ENCODE measurements around the gene EIF4G2. TPM values are rescaled to one million over a fixed set of nuclear protein-coding genes. Genes with fewer than 3 reads are reported as not detected.

The EIF4G2 gene
- total and polyA plus RNA-seq, 10 of the 15 experiments (the other 5 are each of a cell fraction or from before 2014, with no cell fraction given), result 210 to 1,104 (median 713) TPM

DNA sequence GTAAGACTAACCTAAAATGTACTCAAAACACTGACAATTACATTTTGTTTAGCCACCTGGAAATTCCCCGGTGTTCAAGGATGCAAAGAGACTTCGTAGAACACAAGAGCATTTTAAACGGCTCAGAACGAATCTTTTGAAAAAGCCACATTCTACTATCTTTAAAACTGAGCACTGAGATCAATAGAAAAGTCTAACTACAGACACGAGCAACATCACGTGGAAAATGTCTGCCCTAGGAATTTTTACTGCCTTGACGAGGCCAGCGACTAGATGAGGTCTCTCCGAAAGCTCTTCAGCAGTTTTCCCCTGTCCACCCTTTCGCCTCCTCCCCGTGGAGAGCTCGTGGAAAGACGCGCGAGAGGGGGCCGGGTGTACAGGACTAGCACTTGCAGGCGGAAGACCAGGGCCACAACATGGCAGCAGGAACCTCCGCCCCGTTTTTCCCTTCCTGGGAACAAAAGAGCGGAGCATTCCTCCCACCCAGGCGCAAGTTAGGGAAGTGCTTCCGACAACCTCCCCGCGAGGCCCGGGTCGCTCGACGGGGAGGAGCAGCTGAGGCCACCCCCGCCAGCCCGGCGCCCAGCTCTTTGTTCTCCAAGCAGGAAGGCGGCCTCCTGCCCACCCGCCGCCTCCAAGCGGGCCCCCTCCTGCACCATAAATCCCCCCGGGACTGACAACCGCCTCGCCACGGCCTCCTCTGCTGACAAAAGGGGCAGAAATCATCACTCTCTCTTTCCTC lies 1.1 kb downstream of the EIF4G2 start:
- BruUV-seq (replicated peaks), result no TSS peak
- in situ Hi-C loops (cut with MboI), result no loop called here
- no peaks in the 10 kb centered on the region for H4K20me1 ChIP-seq (ENCODE audit: control insufficient read depth, insufficient read depth)
- WGBS (ENCODE audit: insufficient coverage, insufficient replicate concordance, low lambda C conversion rate, missing lambda C conversion rate), result under 1% methylated on average over 39 of the region's 39 CpGs
- H2AFZ ChIP-seq (ENCODE audit: control insufficient read depth, low read depth, low read length), result no peak overlapping the region
- H3K27ac ChIP-seq (ENCODE audit: control insufficient read depth, insufficient read depth), result peak overlapping the region; percentile 98
- peak; percentile 18 for ATAC-seq
- H3K9me3 ChIP-seq (replicated peaks; ENCODE audit: control insufficient read depth, insufficient read depth, low read length), result no peaks in the 10 kb centered on the region
- POLR2A ChIA-PET, result interaction anchor here (0.8 to 4.3 kb wide), 7 partner anchors 9 to 50 kb away, joined by 3 to 87 read pairs (median 11); partner anchors contain the start of gene ZBED5
- peaks cover 10% of the 10 kb centered on the region; the same call in 1 of the 2 replicates for H3K4me1 ChIP-seq (ENCODE audit: control insufficient read depth, insufficient read depth, low read length)
- SMC1A ChIA-PET (ENCODE audit: uncharacterized antibody, unreplicated experiment), result interaction anchor here (0.6 to 4.2 kb wide), 6 partner anchors 11 to 53 kb away, joined by 3 to 31 read pairs (median 3); partner anchors contain the start of gene ZBED5
- no peak for DNase-seq (ENCODE audit: low read depth, low spot score)
- H3K79me2 ChIP-seq (ENCODE audit: control insufficient read depth, insufficient read depth, low read length), result peaks cover 48% of the 10 kb centered on the region
- intact Hi-C loops (cut with micrococcal nuclease; ENCODE audit: unreplicated experiment), result loop anchor here (5.0 kb wide), 2 partner anchors 55 to 1035 kb away; partner anchors contain the start of genes CTR9 and USP47
- H3K4me3 ChIP-seq, result peak overlapping the region; percentile 70
- CTCF ChIA-PET, result interaction anchor here (0.6 to 3.1 kb wide), 5 partner anchors 11 to 1084 kb away, joined by 3 to 24 read pairs (median 4); partner anchors contain the start of gene ZBED5
- H3K9ac ChIP-seq (ENCODE audit: control insufficient read depth, insufficient read depth, low read length), result peak overlapping the region; percentile 98
- RAD21 ChIA-PET (ENCODE audit: unreplicated experiment), result interaction anchor here (0.8 to 3.2 kb wide), 4 partner anchors 9 to 49 kb away, joined by 3 to 20 read pairs (median 10); no protein-coding TSS in a partner anchor
- H3K36me3 ChIP-seq (ENCODE audit: control insufficient read depth in 2 of 2, insufficient read depth in 2 of 2, low read length in 1 of 2), result peaks cover 9 to 33% of the 10 kb centered on the region in 2 experiments
- H3K27me3 ChIP-seq (replicated peaks in 1 of 2; ENCODE audit: control insufficient read depth in 2 of 2, insufficient read depth in 2 of 2, low read length in 1 of 2), result no peaks in the 10 kb centered on the region
- H3K4me2 ChIP-seq (ENCODE audit: control insufficient read depth, insufficient read depth), result peak overlapping the region; percentile 75; the same call in 1 of the 2 replicates
- no peak for FAIRE-seq
- TF ChIP-seq NR2F1 (conservative IDR thresholded peaks at IDR 0.05) (no peak), CBFB (IDR thresholded peaks at IDR 0.05; ENCODE audit: low read depth) (no peak), TCF12 (IDR thresholded peaks at IDR 0.05; ENCODE audit: low read depth, low read length) (no peak), PAX8 (IDR thresholded peaks at IDR 0.05) (no peak), SRF (IDR thresholded peaks at IDR 0.05; ENCODE audit: low read depth in 2 of 2, low read length in 2 of 2) (no peak), IKZF1 (conservative IDR thresholded peaks at IDR 0.05) (no peak; the same call in 1 of the 2 replicates), SMC3 (IDR thresholded peaks at IDR 0.05; ENCODE audit: borderline replicate concordance, low read length) (no peak), NFYA (IDR thresholded peaks at IDR 0.05; ENCODE audit: borderline replicate concordance, low read depth, low read length) (no peak), SMAD1 (IDR thresholded peaks at IDR 0.05; ENCODE audit: low read depth, partially characterized antibody) (no peak), ZBED1 (IDR thresholded peaks at IDR 0.05; ENCODE audit: borderline replicate concordance) (no peak), JUND (IDR thresholded peaks at IDR 0.05; ENCODE audit: low read depth, low read length) (no peak), KAT2A (conservative IDR thresholded peaks at IDR 0.05; ENCODE audit: control insufficient read depth, low read depth, low read length) (no peak)
- TF ChIP-seq, protein P1, sequence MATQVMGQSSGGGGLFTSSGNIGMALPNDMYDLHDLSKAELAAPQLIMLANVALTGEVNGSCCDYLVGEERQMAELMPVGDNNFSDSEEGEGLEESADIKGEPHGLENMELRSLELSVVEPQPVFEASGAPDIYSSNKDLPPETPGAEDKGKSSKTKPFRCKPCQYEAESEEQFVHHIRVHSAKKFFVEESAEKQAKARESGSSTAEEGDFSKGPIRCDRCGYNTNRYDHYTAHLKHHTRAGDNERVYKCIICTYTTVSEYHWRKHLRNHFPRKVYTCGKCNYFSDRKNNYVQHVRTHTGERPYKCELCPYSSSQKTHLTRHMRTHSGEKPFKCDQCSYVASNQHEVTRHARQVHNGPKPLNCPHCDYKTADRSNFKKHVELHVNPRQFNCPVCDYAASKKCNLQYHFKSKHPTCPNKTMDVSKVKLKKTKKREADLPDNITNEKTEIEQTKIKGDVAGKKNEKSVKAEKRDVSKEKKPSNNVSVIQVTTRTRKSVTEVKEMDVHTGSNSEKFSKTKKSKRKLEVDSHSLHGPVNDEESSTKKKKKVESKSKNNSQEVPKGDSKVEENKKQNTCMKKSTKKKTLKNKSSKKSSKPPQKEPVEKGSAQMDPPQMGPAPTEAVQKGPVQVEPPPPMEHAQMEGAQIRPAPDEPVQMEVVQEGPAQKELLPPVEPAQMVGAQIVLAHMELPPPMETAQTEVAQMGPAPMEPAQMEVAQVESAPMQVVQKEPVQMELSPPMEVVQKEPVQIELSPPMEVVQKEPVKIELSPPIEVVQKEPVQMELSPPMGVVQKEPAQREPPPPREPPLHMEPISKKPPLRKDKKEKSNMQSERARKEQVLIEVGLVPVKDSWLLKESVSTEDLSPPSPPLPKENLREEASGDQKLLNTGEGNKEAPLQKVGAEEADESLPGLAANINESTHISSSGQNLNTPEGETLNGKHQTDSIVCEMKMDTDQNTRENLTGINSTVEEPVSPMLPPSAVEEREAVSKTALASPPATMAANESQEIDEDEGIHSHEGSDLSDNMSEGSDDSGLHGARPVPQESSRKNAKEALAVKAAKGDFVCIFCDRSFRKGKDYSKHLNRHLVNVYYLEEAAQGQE (IDR thresholded peaks at IDR 0.05; ENCODE audit: low read depth, low read length), result no peak
- TF ChIP-seq, protein P2, sequence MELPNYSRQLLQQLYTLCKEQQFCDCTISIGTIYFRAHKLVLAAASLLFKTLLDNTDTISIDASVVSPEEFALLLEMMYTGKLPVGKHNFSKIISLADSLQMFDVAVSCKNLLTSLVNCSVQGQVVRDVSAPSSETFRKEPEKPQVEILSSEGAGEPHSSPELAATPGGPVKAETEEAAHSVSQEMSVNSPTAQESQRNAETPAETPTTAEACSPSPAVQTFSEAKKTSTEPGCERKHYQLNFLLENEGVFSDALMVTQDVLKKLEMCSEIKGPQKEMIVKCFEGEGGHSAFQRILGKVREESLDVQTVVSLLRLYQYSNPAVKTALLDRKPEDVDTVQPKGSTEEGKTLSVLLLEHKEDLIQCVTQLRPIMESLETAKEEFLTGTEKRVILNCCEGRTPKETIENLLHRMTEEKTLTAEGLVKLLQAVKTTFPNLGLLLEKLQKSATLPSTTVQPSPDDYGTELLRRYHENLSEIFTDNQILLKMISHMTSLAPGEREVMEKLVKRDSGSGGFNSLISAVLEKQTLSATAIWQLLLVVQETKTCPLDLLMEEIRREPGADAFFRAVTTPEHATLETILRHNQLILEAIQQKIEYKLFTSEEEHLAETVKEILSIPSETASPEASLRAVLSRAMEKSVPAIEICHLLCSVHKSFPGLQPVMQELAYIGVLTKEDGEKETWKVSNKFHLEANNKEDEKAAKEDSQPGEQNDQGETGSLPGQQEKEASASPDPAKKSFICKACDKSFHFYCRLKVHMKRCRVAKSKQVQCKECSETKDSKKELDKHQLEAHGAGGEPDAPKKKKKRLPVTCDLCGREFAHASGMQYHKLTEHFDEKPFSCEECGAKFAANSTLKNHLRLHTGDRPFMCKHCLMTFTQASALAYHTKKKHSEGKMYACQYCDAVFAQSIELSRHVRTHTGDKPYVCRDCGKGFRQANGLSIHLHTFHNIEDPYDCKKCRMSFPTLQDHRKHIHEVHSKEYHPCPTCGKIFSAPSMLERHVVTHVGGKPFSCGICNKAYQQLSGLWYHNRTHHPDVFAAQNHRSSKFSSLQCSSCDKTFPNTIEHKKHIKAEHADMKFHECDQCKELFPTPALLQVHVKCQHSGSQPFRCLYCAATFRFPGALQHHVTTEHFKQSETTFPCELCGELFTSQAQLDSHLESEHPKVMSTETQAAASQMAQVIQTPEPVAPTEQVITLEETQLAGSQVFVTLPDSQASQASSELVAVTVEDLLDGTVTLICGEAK (IDR thresholded peaks at IDR 0.05; ENCODE audit: borderline replicate concordance), result no peak

Data from GM12878 (cell line).